CD4-positive, alpha-beta memory T cell (primary cell): ENCODE data around the gene CNTF. TPM values are rescaled to one million over a fixed set of nuclear protein-coding genes. Genes with fewer than 3 reads are reported as not detected.

Experiments
- CTCF ChIA-PET: fragments of 350-600 bp; sonication (Branson Sonifier 250); formaldehyde crosslinking; loops from one replicate; lab custom pipeline; 2021; ENCODE audit warnings: inconsistent platforms; ENCODE audit not compliant: partially characterized antibody; lab: Charles Lee
- POLR2A ChIA-PET: fragments of 350-600 bp; sonication (Branson Sonifier 250); formaldehyde crosslinking; loops from one replicate; lab custom pipeline; 2021; ENCODE audit not compliant: partially characterized antibody; lab: Charles Lee
- DNase-seq, 5 donors: peaks; one replicate each; pipeline versions ENCODE4 v3.0.0 to v3.0.0-alpha.2; 2020 to 2022; ENCODE audit warnings: mixed read lengths in 1 of 5
- H3K27ac ChIP-seq: one replicate; pipeline ENCODE4 v1.7.0; 2013; ENCODE audit warnings: low read depth, low read length
- H3K27me3 ChIP-seq: 2 replicates; pipeline ENCODE4 v1.7.0; 2013; ENCODE audit warnings: mild to moderate bottlenecking, low read length, moderate library complexity; ENCODE audit not compliant: insufficient read depth
- H3K36me3 ChIP-seq: 2 replicates; pipeline ENCODE4 v1.7.0; 2013; ENCODE audit warnings: mild to moderate bottlenecking, low read length, moderate library complexity; ENCODE audit not compliant: insufficient read depth
- H3K4me1 ChIP-seq: 2 replicates; pipeline ENCODE4 v1.7.0; 2013; ENCODE audit warnings: mild to moderate bottlenecking, low read length, moderate library complexity; ENCODE audit not compliant: insufficient read depth
- H3K4me3 ChIP-seq, 2 donors: one replicate each; pipeline ENCODE4 v1.7.0; 2013; ENCODE audit warnings: low read length in 2 of 2, mild to moderate bottlenecking in 1 of 2
- H3K9me3 ChIP-seq, 2 donors: one replicate each; pipeline ENCODE4 v1.7.0; 2013; ENCODE audit warnings: low read length in 2 of 2, control low read depth in 1 of 2; ENCODE audit not compliant: control insufficient read depth in 1 of 2
- H3K27ac Mint-ChIP-seq, 7 donors: one replicate each; pipeline ENCODE4 v1.8.0; 2020 to 2021; ENCODE audit warnings: mixed read lengths in 7 of 7, mild to moderate bottlenecking in 6 of 7, inconsistent platforms in 3 of 7, moderate library complexity in 3 of 7
- H3K27me3 Mint-ChIP-seq, 2 donors: one replicate each; pipeline ENCODE4 v1.8.0; 2020 to 2021; ENCODE audit warnings: mixed read lengths in 2 of 2
- H3K36me3 Mint-ChIP-seq, 2 donors: one replicate each; pipeline ENCODE4 v1.8.0; 2020 to 2021; ENCODE audit warnings: mixed read lengths in 2 of 2, inconsistent platforms in 1 of 2, mild to moderate bottlenecking in 1 of 2
- H3K4me1 Mint-ChIP-seq, 4 donors: one replicate each; pipeline ENCODE4 v1.8.0; 2020 to 2021; ENCODE audit warnings: mixed read lengths in 4 of 4, mild to moderate bottlenecking in 1 of 4
- H3K4me3 Mint-ChIP-seq, 8 donors: one replicate each; pipeline ENCODE4 v1.8.0; 2020 to 2021; ENCODE audit warnings: mixed read lengths in 8 of 8, mild to moderate bottlenecking in 7 of 8, moderate library complexity in 6 of 8, inconsistent platforms in 3 of 8
- H3K9me3 Mint-ChIP-seq, 8 donors: one replicate each; pipeline ENCODE4 v1.8.0; 2020 to 2021; ENCODE audit warnings: mixed read lengths in 8 of 8, mild to moderate bottlenecking in 5 of 8, inconsistent platforms in 3 of 8, moderate library complexity in 1 of 8
- intact Hi-C: fragments of 100-400 bp; cut with micrococcal nuclease; formaldehyde crosslinking; loops from one replicate; pipeline ENCODE4 v1.15.1; 2023
- polyA plus RNA-seq, 2 donors: library from polyadenylated mRNA; unstranded; fragments of 300-500 nt; fragmentation: Illumina TruSeq; gene quantifications; one replicate each; pipeline ENCODE4 v1.2.3, GENCODE V29; 2021
- total RNA-seq, 2 experiments: library from RNA; stranded (reverse); gene quantifications; one replicate each; pipeline ENCODE4 v1.2.3, GENCODE V29; 2021

Gene CNTF
- total and polyA plus RNA-seq, 4 experiments from 2014 or later = 0.10 to 2.9 (median 2.6) TPM; not detected in 1

DNA sequence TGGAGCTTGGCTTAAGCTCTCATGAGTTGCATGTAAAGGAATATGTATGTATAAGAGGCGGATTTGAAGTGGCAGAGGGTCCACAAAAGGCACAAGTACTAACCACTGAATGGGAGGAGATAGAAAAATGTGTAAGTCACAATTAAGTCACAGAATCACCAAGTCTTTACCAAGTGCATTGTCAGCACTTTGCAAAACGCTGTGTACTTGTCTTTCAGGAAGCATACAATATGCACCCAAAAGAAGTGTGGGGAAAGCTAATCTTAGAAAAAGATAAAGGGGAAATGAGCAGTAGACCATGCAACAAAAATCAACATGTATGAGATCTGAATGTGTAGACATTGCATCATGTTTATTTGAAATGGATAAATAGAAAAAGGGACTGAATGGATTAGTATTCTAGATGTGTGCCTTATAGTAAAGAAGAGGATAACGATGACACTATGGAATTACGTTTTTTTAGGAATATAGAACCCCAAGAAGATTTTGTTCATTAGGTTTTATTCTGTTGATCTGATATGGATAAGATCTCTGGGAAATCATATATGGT, 4.5 kb downstream of the CNTF start:
- Histone ChIP-seq H3K36me3 (peaks cover 18% of the 10 kb centered on the region), H3K9me3 (no peaks in the 10 kb centered on the region), H3K27ac (no peak overlapping the region), H3K4me1 (no peaks in the 10 kb centered on the region), H3K27me3 (no peaks in the 10 kb centered on the region), H3K4me3 (no peak overlapping the region)
- Mint-ChIP-seq H3K36me3 (peaks cover 19 to 32% of the 10 kb centered on the region in 2 donors), H3K27me3 (no peaks in the 10 kb centered on the region), H3K4me3 (no peak overlapping the region), H3K4me1 (peaks cover 0 to 5% (median 4%) of the 10 kb centered on the region in 4 donors), H3K27ac (peak overlapping the region in 1 of 7 donors; percentile 76), H3K9me3 (no peaks in the 10 kb centered on the region)
- ChIA-PET POLR2A (no interaction called here), CTCF (interaction anchor here (1.1 to 5.3 kb wide), 3 partner anchors 8 to 59 kb away, joined by 3 to 81 read pairs (median 43); no protein-coding TSS in a partner anchor)
- intact Hi-C loops = no loop called here
- DNase-seq = no peak

DNA sequence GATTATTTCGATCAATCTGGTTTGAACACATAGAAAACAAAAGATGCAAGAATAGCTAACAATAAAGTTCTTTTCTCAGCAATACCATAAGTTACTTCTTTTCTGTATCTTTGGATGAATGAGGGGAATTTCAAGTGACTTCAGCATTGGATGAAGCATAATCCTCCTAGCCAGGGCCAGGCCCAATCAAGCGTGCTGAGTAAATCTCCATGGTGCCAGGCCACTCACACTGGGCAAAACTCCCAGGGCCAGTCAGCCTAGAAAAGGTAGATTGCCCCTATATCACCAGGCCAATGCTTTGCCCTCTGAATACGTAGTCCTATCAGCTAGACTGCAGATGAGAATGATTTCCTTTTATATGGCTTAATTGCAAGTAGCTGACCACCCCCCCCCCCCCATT, 6.0 kb downstream of the CNTF start:
- Mint-ChIP-seq H3K27ac (peak overlapping the region in 1 of 7 donors; percentile 22), H3K4me3 (no peak overlapping the region), H3K4me1 (peaks cover 0 to 4% (median 3%) of the 10 kb centered on the region in 4 donors), H3K36me3 (peaks cover 14 to 20% of the 10 kb centered on the region in 2 donors), H3K27me3 (no peaks in the 10 kb centered on the region), H3K9me3 (no peaks in the 10 kb centered on the region)
- DNase-seq = no peak
- ChIA-PET CTCF (interaction anchor here (1.0 to 5.3 kb wide), 7 partner anchors 8 to 71 kb away, joined by 3 to 81 read pairs (median 8); no protein-coding TSS in a partner anchor), POLR2A (no interaction called here)
- H3K27ac ChIP-seq = no peak overlapping the region
- H3K36me3 ChIP-seq = peaks cover 9% of the 10 kb centered on the region
- intact Hi-C loops = no loop called here
- H3K4me1 ChIP-seq = no peaks in the 10 kb centered on the region
- no peaks in the 10 kb centered on the region for H3K9me3 ChIP-seq
- no peaks in the 10 kb centered on the region for H3K27me3 ChIP-seq
- H3K4me3 ChIP-seq = no peak overlapping the region

DNA sequence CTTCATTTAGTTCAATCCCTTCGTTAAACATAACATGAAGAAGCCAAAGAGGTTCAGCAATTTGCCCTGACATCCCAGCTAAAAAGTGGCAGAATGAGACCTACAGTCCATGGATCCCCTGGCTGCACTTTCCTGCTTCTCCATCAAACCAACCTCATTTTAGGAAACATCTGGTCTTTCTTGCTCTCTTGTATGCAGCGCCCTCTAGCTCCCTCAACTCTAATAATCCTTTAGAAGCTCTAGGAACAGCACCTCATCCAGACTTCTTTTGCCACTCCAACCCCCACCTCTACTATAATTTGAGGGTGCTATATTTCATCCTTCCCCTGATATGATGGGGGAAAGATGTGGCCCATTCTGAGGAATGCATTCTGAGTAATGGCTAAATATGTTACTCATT, 7.4 kb downstream of the CNTF start:
- no peaks in the 10 kb centered on the region for H3K27me3 ChIP-seq
- no peak overlapping the region for H3K27ac ChIP-seq
- no peaks in the 10 kb centered on the region for H3K4me1 ChIP-seq
- no peak overlapping the region for H3K4me3 Mint-ChIP-seq
- ChIA-PET POLR2A (interaction anchor here (0.8 to 1.2 kb wide), 3 partner anchors 9 to 514 kb away, joined by 3 to 5 read pairs (median 3); no protein-coding TSS in a partner anchor), CTCF (interaction anchor here (0.6 to 5.3 kb wide), 28 partner anchors 8 to 1287 kb away, joined by 3 to 81 read pairs (median 3); partner anchors contain the start of gene LPXN)
- no peak overlapping the region for H3K4me3 ChIP-seq
- H3K9me3 Mint-ChIP-seq = no peaks in the 10 kb centered on the region
- H3K27ac Mint-ChIP-seq = peak overlapping the region in 2 of 7 donors; percentile 1 to 25
- intact Hi-C loops = loop anchor here (1.0 kb wide), 1 partner anchor 62 kb away; no protein-coding TSS in a partner anchor
- DNase-seq = peak in 4 of 5 donors; percentile 12 to 34 (median 18)
- H3K36me3 ChIP-seq = no peaks in the 10 kb centered on the region
- H3K27me3 Mint-ChIP-seq = no peaks in the 10 kb centered on the region
- H3K36me3 Mint-ChIP-seq = peaks cover 4 to 6% of the 10 kb centered on the region in 2 donors
- peaks cover 0 to 4% (median 3%) of the 10 kb centered on the region in 4 donors for H3K4me1 Mint-ChIP-seq
- no peaks in the 10 kb centered on the region for H3K9me3 ChIP-seq

DNA sequence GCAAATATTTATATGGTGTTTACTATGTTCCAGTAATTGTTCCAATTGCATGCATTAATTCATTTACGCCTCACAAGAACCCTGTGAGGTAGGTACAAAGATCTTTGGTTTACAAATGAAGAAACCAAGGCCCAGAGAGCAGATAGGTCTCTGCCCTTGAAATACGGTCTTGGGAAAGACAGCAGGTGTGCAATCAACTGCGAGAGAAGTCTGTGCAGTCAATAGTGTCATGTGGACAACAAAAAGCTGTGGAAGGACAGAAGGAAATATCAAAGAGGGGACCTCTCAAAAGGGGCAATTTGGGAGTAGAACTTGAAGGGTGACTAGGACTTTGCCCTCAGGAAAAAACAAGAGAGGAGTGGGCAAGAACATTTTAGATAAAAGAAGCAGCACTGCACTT, 8.9 kb downstream of the CNTF start:
- ChIA-PET POLR2A (no interaction called here), CTCF (interaction anchor here (1.3 to 1.8 kb wide), 3 partner anchors 8 to 63 kb away, joined by 4 to 9 read pairs (median 5); no protein-coding TSS in a partner anchor)
- Histone ChIP-seq H3K9me3 (no peaks in the 10 kb centered on the region), H3K4me1 (no peaks in the 10 kb centered on the region), H3K27ac (no peak overlapping the region), H3K27me3 (no peaks in the 10 kb centered on the region), H3K36me3 (no peaks in the 10 kb centered on the region), H3K4me3 (no peak overlapping the region)
- Mint-ChIP-seq H3K27ac (peak overlapping the region in 1 of 7 donors; percentile 20), H3K4me1 (peaks cover 0 to 4% (median 3%) of the 10 kb centered on the region in 4 donors), H3K27me3 (no peaks in the 10 kb centered on the region), H3K36me3 (peaks cover 3 to 4% of the 10 kb centered on the region in 2 donors), H3K4me3 (no peak overlapping the region), H3K9me3 (no peaks in the 10 kb centered on the region)
- no peak for DNase-seq
- intact Hi-C loops = no loop called here

DNA sequence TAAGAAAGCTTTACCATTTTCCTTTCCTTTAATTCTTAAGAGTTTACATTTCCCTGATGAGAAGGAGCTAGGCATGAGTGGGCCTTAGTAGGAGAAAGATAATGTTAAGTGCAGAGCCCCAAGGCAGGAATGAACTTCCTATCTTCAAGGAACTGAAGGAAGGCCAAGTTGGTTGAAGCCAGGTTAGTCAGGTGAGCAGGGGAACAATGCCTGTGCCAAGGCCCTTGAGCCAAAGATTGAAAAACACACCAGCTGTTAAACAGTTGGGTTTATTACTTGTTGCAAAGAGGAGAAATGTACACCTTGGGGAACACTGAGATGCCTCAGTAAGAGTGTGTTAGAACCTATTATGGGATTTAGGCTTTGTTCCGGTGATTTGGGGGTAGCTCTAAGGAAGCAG, 10.0 kb downstream of the CNTF start:
- Mint-ChIP-seq H3K4me1 (peaks cover 0 to 4% (median 3%) of the 10 kb centered on the region in 4 donors), H3K27me3 (no peaks in the 10 kb centered on the region), H3K4me3 (no peak overlapping the region), H3K27ac (no peak overlapping the region), H3K9me3 (no peaks in the 10 kb centered on the region), H3K36me3 (no peaks in the 10 kb centered on the region)
- Histone ChIP-seq H3K9me3 (no peaks in the 10 kb centered on the region), H3K27ac (no peak overlapping the region), H3K27me3 (no peaks in the 10 kb centered on the region), H3K4me1 (no peaks in the 10 kb centered on the region), H3K36me3 (no peaks in the 10 kb centered on the region), H3K4me3 (no peak overlapping the region)
- POLR2A ChIA-PET = interaction anchor here (1.2 kb wide), 1 partner anchor 20 kb away, joined by 3 read pairs; no protein-coding TSS in a partner anchor
- CTCF ChIA-PET = interaction anchor here (1.0 to 1.8 kb wide), 7 partner anchors 9 to 832 kb away, joined by 4 to 9 read pairs (median 4); partner anchors contain the start of gene CNTF
- intact Hi-C loops = no loop called here
- DNase-seq = no peak

DNA sequence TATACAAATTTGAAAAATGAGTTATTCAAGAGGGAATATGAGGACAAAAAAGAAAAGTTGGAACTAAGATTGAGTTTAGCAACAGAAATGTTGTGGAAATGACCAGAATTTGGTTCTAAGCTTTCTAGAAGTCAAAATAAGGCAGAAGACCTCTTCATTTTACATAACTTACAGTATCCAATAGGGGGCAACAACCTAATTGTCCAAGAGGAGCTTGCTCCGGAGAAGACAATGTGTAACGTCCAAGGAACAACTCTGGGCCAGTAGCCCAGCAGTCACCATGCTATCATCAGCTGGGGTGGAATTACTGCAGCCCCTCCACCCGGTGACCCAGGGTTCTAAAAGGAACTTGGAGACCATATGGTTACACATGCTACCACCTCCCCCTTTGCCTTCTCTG, 14.1 kb downstream of the CNTF start:
- H3K4me1 Mint-ChIP-seq = peaks cover 14 to 21% (median 18%) of the 10 kb centered on the region in 4 donors
- H3K9me3 ChIP-seq = no peaks in the 10 kb centered on the region
- H3K27me3 ChIP-seq = no peaks in the 10 kb centered on the region
- no peaks in the 10 kb centered on the region for H3K27me3 Mint-ChIP-seq
- no peak for DNase-seq
- no peak overlapping the region for H3K4me3 Mint-ChIP-seq
- H3K4me3 ChIP-seq = no peak overlapping the region
- no peak overlapping the region for H3K27ac Mint-ChIP-seq
- H3K36me3 ChIP-seq = no peaks in the 10 kb centered on the region
- ChIA-PET CTCF (interaction anchor here (1.4 to 5.1 kb wide), 5 partner anchors 9 to 68 kb away, joined by 3 to 43 read pairs (median 7); no protein-coding TSS in a partner anchor), POLR2A (no interaction called here)
- intact Hi-C loops = no loop called here
- H3K36me3 Mint-ChIP-seq = no peaks in the 10 kb centered on the region
- no peaks in the 10 kb centered on the region for H3K9me3 Mint-ChIP-seq
- H3K4me1 ChIP-seq = peaks cover 21% of the 10 kb centered on the region
- no peak overlapping the region for H3K27ac ChIP-seq

DNA sequence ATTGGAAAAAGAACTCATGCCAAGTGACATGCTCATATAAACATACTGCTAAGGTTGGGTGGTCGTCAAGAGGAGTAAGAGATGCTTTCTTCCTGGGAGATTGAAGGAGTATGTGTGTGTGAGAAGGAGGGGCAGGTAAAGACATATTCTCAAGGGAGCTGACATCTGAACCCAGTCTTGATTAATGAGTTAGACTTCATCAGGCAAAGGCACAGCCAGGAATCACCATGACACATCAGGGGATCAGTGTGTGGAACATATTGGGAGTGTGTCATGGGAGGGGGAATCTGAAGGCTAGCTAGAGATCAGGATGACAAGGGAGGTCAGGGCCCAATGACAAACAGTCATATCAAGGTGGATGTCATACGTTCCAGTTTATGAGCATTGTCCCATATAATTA, 14.9 kb downstream of the CNTF start:
- ChIA-PET POLR2A (no interaction called here), CTCF (interaction anchor here (1.1 to 5.1 kb wide), 6 partner anchors 9 to 69 kb away, joined by 3 to 43 read pairs (median 6); no protein-coding TSS in a partner anchor)
- no peaks in the 10 kb centered on the region for H3K36me3 ChIP-seq
- peak overlapping the region in 2 of 7 donors; percentile 18 to 24 for H3K27ac Mint-ChIP-seq
- intact Hi-C loops = no loop called here
- no peak overlapping the region for H3K4me3 Mint-ChIP-seq
- H3K9me3 Mint-ChIP-seq = no peaks in the 10 kb centered on the region
- peaks cover 21% of the 10 kb centered on the region for H3K4me1 ChIP-seq
- H3K4me1 Mint-ChIP-seq = peaks cover 14 to 23% (median 18%) of the 10 kb centered on the region in 4 donors
- H3K27me3 Mint-ChIP-seq = no peaks in the 10 kb centered on the region
- H3K9me3 ChIP-seq = no peaks in the 10 kb centered on the region
- H3K36me3 Mint-ChIP-seq = no peaks in the 10 kb centered on the region
- no peak overlapping the region for H3K4me3 ChIP-seq
- no peaks in the 10 kb centered on the region for H3K27me3 ChIP-seq
- H3K27ac ChIP-seq = no peak overlapping the region
- DNase-seq = no peak
